ENCODE data around the gene MEGF10. TPM values are rescaled to one million over a fixed set of nuclear protein-coding genes. Genes with fewer than 3 reads are reported as not detected.

MEGF10 gene
- total and polyA plus RNA-seq, 2 of the 8 experiments (the other 6 are each of a cell fraction or from before 2014, with no cell fraction given): 38.2 to 53.1 TPM

- Histone ChIP-seq H3K23ac (ENCODE audit: insufficient read length) (no peak overlapping the region), H4K20me1 (replicated peaks in 1 of 2; ENCODE audit: control insufficient read depth in 1 of 2, insufficient read depth in 2 of 2, low read length in 2 of 2) (no peaks in the 10 kb centered on the region), H3K79me2 (ENCODE audit: control insufficient read depth in 1 of 2, insufficient read depth in 2 of 2, low read length in 2 of 2) (no peaks in the 10 kb centered on the region), H4K5ac (ENCODE audit: insufficient read length, low read depth, low read length) (no peak overlapping the region), H4K91ac (replicated peaks; ENCODE audit: insufficient read length, low read length) (no peak overlapping the region), H3K79me1 (ENCODE audit: low read depth, low read length) (no peaks in the 10 kb centered on the region), H3K4me1 (replicated peaks in 1 of 4; ENCODE audit: control insufficient read depth in 3 of 4, insufficient read depth in 4 of 4, low read length in 3 of 4) (no peaks in the 10 kb centered on the region; a peak in 1 of 7 replicates), H3K4me3 (ENCODE audit: extremely low read depth in 1 of 4, insufficient read depth in 2 of 4, low read depth in 3 of 4, low read length in 4 of 4) (no peak overlapping the region), H2BK15ac (ENCODE audit: low read length) (no peak overlapping the region), H3K9ac (replicated peaks in 1 of 4; ENCODE audit: extremely low read depth in 1 of 4, low read depth in 3 of 4, low read length in 3 of 4) (no peak overlapping the region), H2BK120ac (replicated peaks; ENCODE audit: low read depth, low read length) (no peak overlapping the region), H3K36me3 (ENCODE audit: control insufficient read depth in 2 of 4, insufficient read depth in 4 of 4, low read length in 3 of 4) (no peaks in the 10 kb centered on the region), H3K27me3 (replicated peaks in 1 of 4; ENCODE audit: control insufficient read depth in 3 of 4, extremely low read depth in 1 of 4, insufficient read depth in 3 of 4, low read length in 3 of 4) (no peaks in the 10 kb centered on the region), H2AK5ac (ENCODE audit: low read depth, low read length) (no peak overlapping the region), H3K4ac (replicated peaks; ENCODE audit: insufficient read length, low read depth, low read length) (no peak overlapping the region), H3K56ac (replicated peaks; ENCODE audit: insufficient read length, low read depth, low read length) (no peak overlapping the region), H2BK12ac (ENCODE audit: low read depth, low read length) (no peak overlapping the region; the same call in 1 of the 2 replicates), H2BK20ac (ENCODE audit: low read length) (no peak overlapping the region), H3K9me3 (ENCODE audit: insufficient read depth in 2 of 2, low read depth in 1 of 2, low read length in 1 of 2) (no peaks in the 10 kb centered on the region), H4K8ac (ENCODE audit: extremely low read depth, insufficient read depth, low read length) (peak overlapping the region; percentile 3; the same call in 1 of the 2 replicates), H3K4me2 (ENCODE audit: insufficient read depth in 1 of 2, low read depth in 2 of 2, low read length in 2 of 2) (no peak overlapping the region), H3K27ac (ENCODE audit: low read depth, low read length) (no peak overlapping the region), H3K23me2 (ENCODE audit: low read depth, low read length) (no peaks in the 10 kb centered on the region), H2AFZ (ENCODE audit: low read length) (peak overlapping the region; percentile 95), H3K18ac (ENCODE audit: extremely low read depth, low read length) (no peak overlapping the region), H3K14ac (ENCODE audit: insufficient read length) (no peak overlapping the region), H2BK5ac (ENCODE audit: low read depth, low read length) (no peak overlapping the region)
- no peak for DNase-seq (ENCODE audit: low read depth in 1 of 2, low spot score in 2 of 2)
- CTCF ChIA-PET (ENCODE audit: partially characterized antibody): interaction anchor here (0.7 to 3.5 kb wide), 5 partner anchors 11 to 650 kb away, joined by 3 to 38 read pairs (median 3); partner anchors contain the start of gene PRRC1
- FAIRE-seq: no peak
- POLR2A ChIA-PET (ENCODE audit: partially characterized antibody): interaction anchor here (1.9 kb wide), 1 partner anchor 10 kb away, joined by 5 read pairs; the partner anchor contains the start of gene PRRC1
- 83% methylated on average over 6 of the region's 6 CpGs; no CpG with 5 or more reads in 1 of the 2 experiments for WGBS, 2 experiments (ENCODE audit: extremely low coverage in 1 of 2, insufficient coverage in 1 of 2, insufficient read length in 1 of 2, insufficient replicate concordance in 2 of 2, low coverage in 1 of 2, low lambda C conversion rate in 2 of 2, missing lambda C conversion rate in 1 of 2)
- TF ChIP-seq SRF (IDR thresholded peaks at IDR 0.05; ENCODE audit: low read depth, low read length) (no peak), SIN3A (conservative IDR thresholded peaks at IDR 0.05 in 1 of 2, IDR thresholded peaks at IDR 0.05 in 1 of 2; ENCODE audit: low read depth in 1 of 2, low read length in 2 of 2) (no peak), HDAC2 (IDR thresholded peaks at IDR 0.05; ENCODE audit: borderline replicate concordance in 1 of 2, low read depth in 2 of 2, low read length in 2 of 2) (no peak), E2F6 (IDR thresholded peaks at IDR 0.05) (peak; percentile 26; the same call in 1 of the 2 replicates), GABPA (IDR thresholded peaks at IDR 0.05; ENCODE audit: borderline replicate concordance, insufficient read depth, low read length) (no peak), CTBP2 (IDR thresholded peaks at IDR 0.05; ENCODE audit: borderline replicate concordance, insufficient read depth, insufficient read length, low read length) (no peak), TAF7 (optimal IDR thresholded peaks at IDR 0.05; ENCODE audit: borderline replicate concordance, low read depth, low read length) (no peak), TAF1 (IDR thresholded peaks at IDR 0.05; ENCODE audit: low read depth, low read length) (no peak), ASH2L (IDR thresholded peaks at IDR 0.05; ENCODE audit: low read length) (no peak), MAX (IDR thresholded peaks at IDR 0.05) (peak; percentile 48), PHF8 (conservative IDR thresholded peaks at IDR 0.05; ENCODE audit: low read depth, low read length) (no peak), SP2 (IDR thresholded peaks at IDR 0.05; ENCODE audit: low read length) (no peak)
Measured at GRCh38 chr5:127506616-127507015, 216.0 kb downstream of the MEGF10 start.

Measured in H1 (cell line).